HepG2 (cell line): Measurements from ENCODE around the gene PRR5L. TPM values are rescaled to one million over a fixed set of nuclear protein-coding genes. Genes with fewer than 3 reads are reported as not detected.

Source experiments
- ATAC-seq: fragments of 200-7000 bp; cut with Tn5 transposase; 3 replicates; pipeline ENCODE4 v1.9.1; 2020; ENCODE audit warnings: mild to moderate bottlenecking, moderate library complexity
- BruUV-seq: library from RNA; stranded (reverse); fragments of 400-500 nt; replicated peaks from 2 replicates; lab custom pipeline; 2021; lab: Mats Ljungman, UMichigan
- CTCF ChIA-PET: fragments of 300-600 bp; formaldehyde crosslinking; extraction: SDS; loops from one replicate; lab custom pipeline; 2021; ENCODE audit warnings: low total read pairs, inconsistent platforms, low intra/inter-chr PET ratio; lab: Yijun Ruan, JAX
- POLR2A ChIA-PET: fragments of 350-600 bp; sonication (Branson Sonifier 250); formaldehyde crosslinking; loops from one replicate; lab custom pipeline; 2020; ENCODE audit warnings: antibody characterized with exemption, inconsistent platforms; lab: Yijun Ruan, JAX
- DNase-seq: peaks from one replicate; pipeline ENCODE4 v3.0.0-alpha.2; 2015; ENCODE audit warnings: low spot score
- FAIRE-seq: peaks from 3 replicates; lab custom pipeline; 2011; peaks lifted over from hg19 to GRCh38; lab: Jason Lieb, UNC
- H2AFZ ChIP-seq: one replicate; pipeline ENCODE4 v1.6.1; 2011; ENCODE audit warnings: low read length, inconsistent platforms
- H3K27ac ChIP-seq: fragments of 300-600 bp; 3 replicates; pipeline ENCODE4 v1.8.0; 2011; ENCODE audit warnings: mixed run types, mild to moderate bottlenecking, mixed read lengths, low read length, inconsistent platforms; ENCODE audit not compliant: insufficient read depth; ENCODE audit errors: extremely low read length
- H3K27me3 ChIP-seq, 2 experiments: fragments of 200-600 bp in 1 of 2; 2 replicates in 1 of 2; 3 replicates in 1 of 2; pipeline versions ENCODE4 v1.6.0 to v1.8.0; 2011; ENCODE audit warnings: low read length in 2 of 2, mild to moderate bottlenecking in 2 of 2, moderate library complexity in 2 of 2, inconsistent platforms in 1 of 2; ENCODE audit not compliant: insufficient read depth in 2 of 2, control insufficient read depth in 1 of 2
- H3K36me3 ChIP-seq, 2 experiments: fragments of 200-600 bp in 1 of 2; replicated peaks in 1 of 2; 2 replicates in 1 of 2; 3 replicates in 1 of 2; pipeline versions ENCODE4 v1.5.1 to v1.8.0; 2011; ENCODE audit warnings: low read length in 2 of 2, inconsistent platforms in 1 of 2; ENCODE audit not compliant: insufficient read depth in 2 of 2, control insufficient read depth in 1 of 2
- H3K4me1 ChIP-seq: 2 replicates; pipeline ENCODE4 v1.5.1; 2012; ENCODE audit warnings: low read length, inconsistent platforms; ENCODE audit not compliant: insufficient read depth
- H3K4me2 ChIP-seq: 2 replicates; pipeline ENCODE4 v1.6.0; 2011; ENCODE audit warnings: low read depth, low read length, inconsistent platforms
- H3K4me3 ChIP-seq, 3 experiments: fragments of 200-600 bp in 1 of 3; sonication (generic), shearing (Covaris generic) in 1 of 3; replicated peaks in 1 of 3; 2 replicates each; pipeline ENCODE4 v1.5.1; 2011 to 2016; ENCODE audit warnings: low read length in 3 of 3, inconsistent platforms in 2 of 3, low read depth in 2 of 3, mild to moderate bottlenecking in 2 of 3, control low read depth in 1 of 3, mixed read lengths in 1 of 3; ENCODE audit not compliant: insufficient read depth in 1 of 3
- H3K79me2 ChIP-seq: one replicate; pipeline ENCODE4 v1.6.1; 2011; ENCODE audit warnings: low read length, inconsistent platforms; ENCODE audit not compliant: insufficient read depth
- H3K9ac ChIP-seq: 2 replicates; pipeline ENCODE4 v1.6.0; 2011; ENCODE audit warnings: mild to moderate bottlenecking, low read depth, low read length, inconsistent platforms; ENCODE audit not compliant: insufficient read depth
- H3K9me3 ChIP-seq: 2 replicates; pipeline ENCODE4 v1.5.1; 2012; ENCODE audit warnings: mild to moderate bottlenecking, low read length
- H4K20me1 ChIP-seq: 2 replicates; pipeline ENCODE4 v1.6.0; 2011; ENCODE audit warnings: inconsistent platforms, mild to moderate bottlenecking, low read length, moderate library complexity; ENCODE audit not compliant: insufficient read depth
- CENPT ChIP-seq: sonication (generic); formaldehyde crosslinking; IDR thresholded peaks from 2 replicates; pipeline ENCODE4 v1.8.0; 2022; ENCODE audit warnings: low read depth, mild to moderate bottlenecking, moderate library complexity, missing genetic modification reagents
- MAF1 ChIP-seq: sonication (generic); formaldehyde crosslinking; IDR thresholded peaks from 2 replicates; pipeline ENCODE4 v1.5.0; 2020; ENCODE audit warnings: missing genetic modification reagents, borderline replicate concordance
- PLRG1 ChIP-seq: fragments of 450-650 bp; conservative IDR thresholded peaks from 2 replicates; pipeline ENCODE4 v1.6.1; 2016
- ZFP37 ChIP-seq: sonication (generic); formaldehyde crosslinking; IDR thresholded peaks from 2 replicates; pipeline ENCODE4 v1.4.0; 2020; ENCODE audit warnings: missing genetic modification reagents, borderline replicate concordance
- ZNF703 ChIP-seq: sonication (generic); formaldehyde crosslinking; IDR thresholded peaks from 2 replicates; pipeline ENCODE4 v1.5.1; 2020; ENCODE audit warnings: missing genetic modification reagents, mild to moderate bottlenecking, moderate library complexity, borderline replicate concordance
- ZNF780A ChIP-seq: sonication (generic); formaldehyde crosslinking; IDR thresholded peaks from 2 replicates; pipeline ENCODE4 v1.8.0; 2022; ENCODE audit warnings: mild to moderate bottlenecking, missing genetic modification reagents, moderate library complexity
- ZSCAN22 ChIP-seq: sonication (generic); formaldehyde crosslinking; IDR thresholded peaks from 2 replicates; pipeline ENCODE4 v1.4.0; 2020; ENCODE audit warnings: mild to moderate bottlenecking, missing genetic modification reagents
- WGBS: methylation state at CpG from one replicate; pipeline ENCODE4 v1.1.6; 2017; ENCODE audit warnings: low lambda C conversion rate; 5-methylcytosine and 5-hydroxymethylcytosine counted together
- in situ Hi-C: cut with HindIII; loops from 2 replicates; pipeline ENCODE4 v1.10.0; 2017; ENCODE audit warnings: low pct_unique_long_range_greater_than_20kb; ENCODE audit not compliant: extremely low pct_ligation_motif_present
- intact Hi-C: fragments of 100-400 bp; cut with micrococcal nuclease; formaldehyde crosslinking; loops from one replicate; pipeline ENCODE4 v1.10.0; 2022; ENCODE audit not compliant: unreplicated experiment
- polyA plus RNA-seq, 8 experiments: library from polyadenylated mRNA; depleted of rRNA in 3 of 8; stranded (reverse) in 7 of 8; unstranded in 1 of 8; fragments of >200 nt; fragmentation: Illumina TruSeq in 4 of 8; extraction: Trizol in 4 of 8; gene quantifications; 2 replicates each; pipeline versions ENCODE4 v1.2.1 to v1.2.3, GENCODE V29; 2011 to 2016; ENCODE audit warnings: low read depth in 4 of 8, missing spikeins in 1 of 8, mixed read lengths in 1 of 8; ENCODE audit not compliant: insufficient read depth in 1 of 8
- total RNA-seq, 5 experiments: library from RNA; depleted of rRNA; stranded (reverse); fragments of >200 nt; fragmentation: Illumina TruSeq; extraction: Trizol; gene quantifications; 2 replicates each; pipeline ENCODE4 v1.2.3, GENCODE V29; 2016; ENCODE audit warnings: low read depth in 1 of 5
- TF ChIP-seq, protein P1 (sequence below): IDR thresholded peaks from 2 replicates; pipeline ENCODE4 v1.6.1; 2016; ENCODE audit warnings: missing compliant biosample characterization, missing genetic modification reagents, borderline replicate concordance
- TF ChIP-seq, protein P2 (sequence below), 2 experiments: sonication (generic) in 1 of 2; formaldehyde crosslinking in 1 of 2; IDR thresholded peaks; 2 replicates each; pipeline versions ENCODE4 v1.5.1 to v1.6.1; 2011 to 2020; ENCODE audit warnings: borderline replicate concordance in 1 of 2, low read depth in 1 of 2, low read length in 1 of 2, mild to moderate bottlenecking in 1 of 2, missing genetic modification reagents in 1 of 2, moderate library complexity in 1 of 2
- TF ChIP-seq, protein P3 (sequence below): sonication (generic); formaldehyde crosslinking; IDR thresholded peaks from 2 replicates; pipeline ENCODE4 v1.4.0; 2020; ENCODE audit warnings: missing genetic modification reagents, borderline replicate concordance

The PRR5L gene
- total and polyA plus RNA-seq, 2 of the 13 experiments (the other 11 are each of a cell fraction or from before 2014, with no cell fraction given) = 0.16 TPM; not detected in 1

DNA sequence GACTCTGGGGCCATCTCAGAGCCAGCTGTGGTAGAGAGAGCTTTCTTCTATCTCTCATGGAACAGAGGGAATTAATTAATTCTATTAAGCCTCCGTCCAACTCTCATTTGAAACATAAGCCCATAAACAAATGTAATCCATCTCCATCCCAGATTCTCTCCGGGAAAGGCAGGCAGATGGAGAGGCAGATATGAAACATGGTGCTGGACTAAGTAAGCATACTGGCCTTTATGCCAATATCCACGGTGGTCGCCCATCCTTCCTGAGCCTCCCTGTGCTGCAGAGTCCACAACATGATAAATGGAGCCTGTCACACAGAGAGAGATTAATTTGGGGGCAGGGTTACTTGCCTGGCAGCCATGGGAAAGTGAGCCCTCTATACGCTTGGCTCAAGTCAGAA, 44.8 kb downstream of the PRR5L start:
- H3K27me3 ChIP-seq = peaks cover 0 to 2% of the 10 kb centered on the region in 2 experiments; a peak in 1 of 5 replicates
- BruUV-seq = no TSS peak
- no peak overlapping the region for H3K4me3 ChIP-seq
- ChIA-PET CTCF (no interaction called here), POLR2A (no interaction called here)
- no peak overlapping the region for H2AFZ ChIP-seq
- ATAC-seq = no peak
- in situ Hi-C loops = no loop called here
- no peak for FAIRE-seq
- H3K36me3 ChIP-seq = no peaks in the 10 kb centered on the region
- DNase-seq = no peak
- H3K4me1 ChIP-seq = no peaks in the 10 kb centered on the region
- H3K9me3 ChIP-seq = no peaks in the 10 kb centered on the region
- H3K79me2 ChIP-seq = no peaks in the 10 kb centered on the region
- no peaks in the 10 kb centered on the region for H4K20me1 ChIP-seq
- no peak overlapping the region for H3K4me2 ChIP-seq
- H3K9ac ChIP-seq = no peak overlapping the region
- intact Hi-C loops = no loop called here
- TF ChIP-seq, protein P1, sequence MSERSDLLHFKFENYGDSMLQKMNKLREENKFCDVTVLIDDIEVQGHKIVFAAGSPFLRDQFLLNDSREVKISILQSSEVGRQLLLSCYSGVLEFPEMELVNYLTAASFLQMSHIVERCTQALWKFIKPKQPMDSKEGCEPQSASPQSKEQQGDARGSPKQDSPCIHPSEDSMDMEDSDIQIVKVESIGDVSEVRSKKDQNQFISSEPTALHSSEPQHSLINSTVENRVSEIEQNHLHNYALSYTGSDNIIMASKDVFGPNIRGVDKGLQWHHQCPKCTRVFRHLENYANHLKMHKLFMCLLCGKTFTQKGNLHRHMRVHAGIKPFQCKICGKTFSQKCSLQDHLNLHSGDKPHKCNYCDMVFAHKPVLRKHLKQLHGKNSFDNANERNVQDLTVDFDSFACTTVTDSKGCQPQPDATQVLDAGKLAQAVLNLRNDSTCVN (CRISPR knock-in tag) = no peak
- no peak for TF ChIP-seq ZFP37
- TF ChIP-seq CENPT = no peak
- TF ChIP-seq MAF1 (CRISPR knock-in tag) = no peak
- TF ChIP-seq, protein P2, sequence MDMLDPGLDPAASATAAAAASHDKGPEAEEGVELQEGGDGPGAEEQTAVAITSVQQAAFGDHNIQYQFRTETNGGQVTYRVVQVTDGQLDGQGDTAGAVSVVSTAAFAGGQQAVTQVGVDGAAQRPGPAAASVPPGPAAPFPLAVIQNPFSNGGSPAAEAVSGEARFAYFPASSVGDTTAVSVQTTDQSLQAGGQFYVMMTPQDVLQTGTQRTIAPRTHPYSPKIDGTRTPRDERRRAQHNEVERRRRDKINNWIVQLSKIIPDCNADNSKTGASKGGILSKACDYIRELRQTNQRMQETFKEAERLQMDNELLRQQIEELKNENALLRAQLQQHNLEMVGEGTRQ (IDR thresholded peaks at IDR 0.05; ENCODE audit: low read depth, low read length) = no peak
- TF ChIP-seq, protein P2 (CRISPR knock-in tag; IDR thresholded peaks at IDR 0.05; ENCODE audit: borderline replicate concordance) = no peak
- TF ChIP-seq ZNF703 (CRISPR knock-in tag) = no peak
- TF ChIP-seq, protein P3, sequence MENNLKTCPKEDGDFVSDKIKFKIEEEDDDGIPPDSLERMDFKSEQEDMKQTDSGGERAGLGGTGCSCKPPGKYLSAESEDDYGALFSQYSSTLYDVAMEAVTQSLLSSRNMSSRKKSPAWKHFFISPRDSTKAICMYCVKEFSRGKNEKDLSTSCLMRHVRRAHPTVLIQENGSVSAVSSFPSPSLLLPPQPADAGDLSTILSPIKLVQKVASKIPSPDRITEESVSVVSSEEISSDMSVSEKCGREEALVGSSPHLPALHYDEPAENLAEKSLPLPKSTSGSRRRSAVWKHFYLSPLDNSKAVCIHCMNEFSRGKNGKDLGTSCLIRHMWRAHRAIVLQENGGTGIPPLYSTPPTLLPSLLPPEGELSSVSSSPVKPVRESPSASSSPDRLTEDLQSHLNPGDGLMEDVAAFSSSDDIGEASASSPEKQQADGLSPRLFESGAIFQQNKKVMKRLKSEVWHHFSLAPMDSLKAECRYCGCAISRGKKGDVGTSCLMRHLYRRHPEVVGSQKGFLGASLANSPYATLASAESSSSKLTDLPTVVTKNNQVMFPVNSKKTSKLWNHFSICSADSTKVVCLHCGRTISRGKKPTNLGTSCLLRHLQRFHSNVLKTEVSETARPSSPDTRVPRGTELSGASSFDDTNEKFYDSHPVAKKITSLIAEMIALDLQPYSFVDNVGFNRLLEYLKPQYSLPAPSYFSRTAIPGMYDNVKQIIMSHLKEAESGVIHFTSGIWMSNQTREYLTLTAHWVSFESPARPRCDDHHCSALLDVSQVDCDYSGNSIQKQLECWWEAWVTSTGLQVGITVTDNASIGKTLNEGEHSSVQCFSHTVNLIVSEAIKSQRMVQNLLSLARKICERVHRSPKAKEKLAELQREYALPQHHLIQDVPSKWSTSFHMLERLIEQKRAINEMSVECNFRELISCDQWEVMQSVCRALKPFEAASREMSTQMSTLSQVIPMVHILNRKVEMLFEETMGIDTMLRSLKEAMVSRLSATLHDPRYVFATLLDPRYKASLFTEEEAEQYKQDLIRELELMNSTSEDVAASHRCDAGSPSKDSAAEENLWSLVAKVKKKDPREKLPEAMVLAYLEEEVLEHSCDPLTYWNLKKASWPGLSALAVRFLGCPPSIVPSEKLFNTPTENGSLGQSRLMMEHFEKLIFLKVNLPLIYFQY (CRISPR knock-in tag) = no peak
- TF ChIP-seq ZNF780A = no peak
- no peak for TF ChIP-seq PLRG1
- TF ChIP-seq ZSCAN22 (CRISPR knock-in tag) = no peak
- 20% methylated on average over 4 of the region's 5 CpGs for WGBS
- no peak overlapping the region for H3K27ac ChIP-seq
